Activated B cell treated with CpG ODN at 0.5 μM for 24 hours (primary cell): ENCODE results near the gene ST3GAL5. TPM values are rescaled to one million over a fixed set of nuclear protein-coding genes. Genes with fewer than 3 reads are reported as not detected.
"Not testable (repeated sequence)": the region's sequence is repeated elsewhere in the genome, so short reads cannot be mapped to it uniquely, and the experiment has no call there.

Experiments used
- ATAC-seq: fragments of 200-7000 bp; cut with Tn5 transposase; one replicate; pipeline ENCODE4 v1.10.0; 2021; ENCODE audit warnings: low read depth, mild to moderate bottlenecking, moderate library complexity
- CTCF ChIA-PET: fragments of 350-600 bp; sonication (Branson Sonifier 250); formaldehyde crosslinking; loops from one replicate; lab custom pipeline; 2021; ENCODE audit warnings: antibody characterized with exemption; lab: Charles Lee
- POLR2A ChIA-PET: fragments of 350-600 bp; sonication (Branson Sonifier 250); formaldehyde crosslinking; loops from one replicate; lab custom pipeline; 2021; ENCODE audit warnings: antibody characterized with exemption; lab: Charles Lee
- DNase-seq: peaks from one replicate; pipeline ENCODE4 v3.0.0; 2022
- H3K27ac Mint-ChIP-seq: one replicate; pipeline ENCODE4 v1.8.0; 2020; ENCODE audit warnings: mixed read lengths
- H3K27me3 Mint-ChIP-seq: one replicate; pipeline ENCODE4 v1.8.0; 2021; ENCODE audit warnings: mixed read lengths
- H3K36me3 Mint-ChIP-seq: one replicate; pipeline ENCODE4 v1.8.0; 2021; ENCODE audit warnings: low read depth, mixed read lengths
- H3K4me1 Mint-ChIP-seq: one replicate; pipeline ENCODE4 v1.8.0; 2021; ENCODE audit warnings: mixed read lengths
- H3K4me3 Mint-ChIP-seq: one replicate; pipeline ENCODE4 v1.8.0; 2020; ENCODE audit warnings: mild to moderate bottlenecking, mixed read lengths
- H3K9me3 Mint-ChIP-seq: one replicate; pipeline ENCODE4 v1.8.0; 2020; ENCODE audit warnings: mixed read lengths
- CTCF ChIP-seq: fragments of 200-600 bp; IDR thresholded peaks from one replicate; pipeline ENCODE4 v1.8.0; 2022; ENCODE audit warnings: antibody characterized with exemption, mild to moderate bottlenecking
- intact Hi-C: fragments of 100-400 bp; cut with micrococcal nuclease; formaldehyde crosslinking; loops from one replicate; pipeline ENCODE4 v1.15.1; 2024
- total RNA-seq: library from RNA; stranded (reverse); gene quantifications from 2 replicates; pipeline ENCODE4 v1.2.3, GENCODE V29; 2022

ST3GAL5 gene
- total RNA-seq, 1 donor from 2014 or later, result 70.7 TPM

- H3K36me3 Mint-ChIP-seq, result no peaks in the 10 kb centered on the region
- intact Hi-C loops, result no loop called here
- no peak overlapping the region for H3K27ac Mint-ChIP-seq
- H3K4me1 Mint-ChIP-seq, result peaks cover 3% of the 10 kb centered on the region
- ChIA-PET POLR2A (no interaction called here), CTCF (no interaction called here)
- TF ChIP-seq CTCF, result no peak
- DNase-seq (no peak), ATAC-seq (no peak)
- no peak overlapping the region for H3K4me3 Mint-ChIP-seq
- H3K9me3 Mint-ChIP-seq, result no peaks in the 10 kb centered on the region
- H3K27me3 Mint-ChIP-seq, result peaks cover 1% of the 10 kb centered on the region
Observed at GRCh38 chr2:85935746-85936208, 47.0 kb upstream of the ST3GAL5 start.

DNA sequence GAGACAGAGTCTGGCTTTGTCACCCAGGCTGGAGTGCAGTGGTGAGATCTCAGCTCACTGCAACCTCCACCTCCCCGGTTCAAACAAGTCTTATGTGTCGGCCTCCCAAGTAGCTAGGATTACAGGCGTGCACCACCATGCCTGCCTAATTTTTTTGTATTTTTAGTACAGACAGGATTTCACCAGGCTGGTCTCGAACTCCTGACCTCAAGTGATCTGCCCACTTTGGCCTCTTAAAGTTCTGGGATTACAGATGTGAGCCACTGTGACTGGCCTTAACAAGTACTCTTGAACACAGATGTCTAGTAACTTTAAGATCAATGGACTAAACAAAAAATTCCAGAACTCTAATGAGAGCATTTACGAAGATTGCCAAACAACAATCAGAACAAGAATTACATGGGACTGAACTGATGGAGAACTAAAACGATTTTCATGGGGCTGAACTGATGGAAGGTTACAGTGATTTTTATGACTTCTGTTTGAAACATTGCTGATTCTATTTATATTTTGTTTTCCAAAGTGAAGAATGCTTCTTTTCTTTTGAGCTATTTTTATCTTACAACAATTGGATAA lies 46.5 kb upstream of the ST3GAL5 start:
- Mint-ChIP-seq H3K27ac (no peak overlapping the region), H3K9me3 (no peaks in the 10 kb centered on the region), H3K27me3 (peaks cover 1% of the 10 kb centered on the region), H3K4me3 (no peak overlapping the region), H3K36me3 (no peaks in the 10 kb centered on the region), H3K4me1 (peaks cover 3% of the 10 kb centered on the region)
- DNase-seq, result no peak
- intact Hi-C loops, result no loop called here
- no peak for TF ChIP-seq CTCF
- ChIA-PET POLR2A (no interaction called here), CTCF (no interaction called here)
- no peak for ATAC-seq

DNA sequence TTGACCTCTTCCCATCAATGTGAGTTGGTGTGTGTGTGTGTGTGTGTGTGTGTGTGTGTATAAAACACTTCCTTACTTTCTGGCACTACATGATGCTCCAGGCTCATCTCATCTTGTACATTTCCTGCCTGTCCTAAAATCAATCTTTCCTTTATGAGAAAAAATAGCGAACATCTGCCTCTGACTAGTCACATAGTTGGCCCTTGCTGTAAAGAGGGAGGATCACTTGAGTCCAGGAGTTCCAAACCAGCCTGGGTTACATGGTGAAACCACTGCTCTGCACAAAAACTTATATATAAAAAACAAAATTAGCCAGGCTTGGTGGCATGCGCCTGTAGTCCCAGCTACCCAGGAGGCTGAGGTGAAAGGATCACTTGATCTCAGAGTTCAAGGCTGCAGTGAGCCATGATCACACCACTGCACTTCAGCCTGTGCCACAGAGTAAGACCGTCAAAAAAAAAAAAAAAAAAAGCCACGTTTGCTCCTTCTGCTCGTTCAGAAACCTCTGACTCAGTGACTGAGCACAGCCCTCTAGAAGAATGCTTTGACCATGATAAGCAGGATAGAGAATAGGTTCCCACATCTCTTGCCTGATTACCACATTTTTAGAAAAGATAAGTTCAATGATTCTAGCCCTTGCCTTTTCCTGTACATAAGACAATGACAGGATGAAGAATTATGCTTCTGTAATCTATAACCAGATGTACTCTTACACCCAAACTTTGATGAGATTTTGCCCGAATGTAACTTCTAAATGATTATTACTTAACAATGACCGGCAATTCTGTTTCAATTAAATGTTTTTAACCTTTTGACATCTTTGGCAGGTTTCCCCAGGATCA lies 45.2 kb upstream of the ST3GAL5 start:
- intact Hi-C loops, result no loop called here
- H3K9me3 Mint-ChIP-seq, result no peaks in the 10 kb centered on the region
- H3K27ac Mint-ChIP-seq, result no peak overlapping the region
- ChIA-PET CTCF (no interaction called here), POLR2A (no interaction called here)
- ATAC-seq (no peak), DNase-seq (no peak)
- no peaks in the 10 kb centered on the region for H3K36me3 Mint-ChIP-seq
- no peak for TF ChIP-seq CTCF
- H3K4me1 Mint-ChIP-seq, result peaks cover 3% of the 10 kb centered on the region
- no peaks in the 10 kb centered on the region for H3K27me3 Mint-ChIP-seq
- no peak overlapping the region for H3K4me3 Mint-ChIP-seq

DNA sequence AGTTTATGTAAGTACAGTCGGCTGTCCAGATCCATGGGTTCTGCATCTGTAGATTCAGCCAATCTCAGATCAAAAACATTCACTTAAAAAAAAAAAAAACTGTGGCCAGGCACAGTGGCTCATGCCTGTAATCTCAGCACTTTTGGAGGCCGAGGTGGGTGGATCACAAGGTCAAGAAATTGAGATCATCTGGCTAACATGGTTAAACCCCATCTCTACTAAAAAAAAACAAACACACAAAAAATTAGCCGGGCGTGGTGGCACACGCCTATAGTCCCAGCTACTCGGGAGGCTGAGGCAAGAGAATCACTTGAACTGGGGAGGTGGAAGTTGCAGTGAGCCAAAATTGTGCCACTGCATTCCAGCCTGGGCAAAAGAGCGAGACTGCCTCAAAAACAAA lies 42.4 kb upstream of the ST3GAL5 start:
- H3K36me3 Mint-ChIP-seq, intact Hi-C loops, DNase-seq, POLR2A ChIA-PET, H3K4me3 Mint-ChIP-seq, ATAC-seq, H3K27ac Mint-ChIP-seq, H3K9me3 Mint-ChIP-seq, H3K27me3 Mint-ChIP-seq, CTCF ChIA-PET, H3K4me1 Mint-ChIP-seq: not testable (repeated sequence)

DNA sequence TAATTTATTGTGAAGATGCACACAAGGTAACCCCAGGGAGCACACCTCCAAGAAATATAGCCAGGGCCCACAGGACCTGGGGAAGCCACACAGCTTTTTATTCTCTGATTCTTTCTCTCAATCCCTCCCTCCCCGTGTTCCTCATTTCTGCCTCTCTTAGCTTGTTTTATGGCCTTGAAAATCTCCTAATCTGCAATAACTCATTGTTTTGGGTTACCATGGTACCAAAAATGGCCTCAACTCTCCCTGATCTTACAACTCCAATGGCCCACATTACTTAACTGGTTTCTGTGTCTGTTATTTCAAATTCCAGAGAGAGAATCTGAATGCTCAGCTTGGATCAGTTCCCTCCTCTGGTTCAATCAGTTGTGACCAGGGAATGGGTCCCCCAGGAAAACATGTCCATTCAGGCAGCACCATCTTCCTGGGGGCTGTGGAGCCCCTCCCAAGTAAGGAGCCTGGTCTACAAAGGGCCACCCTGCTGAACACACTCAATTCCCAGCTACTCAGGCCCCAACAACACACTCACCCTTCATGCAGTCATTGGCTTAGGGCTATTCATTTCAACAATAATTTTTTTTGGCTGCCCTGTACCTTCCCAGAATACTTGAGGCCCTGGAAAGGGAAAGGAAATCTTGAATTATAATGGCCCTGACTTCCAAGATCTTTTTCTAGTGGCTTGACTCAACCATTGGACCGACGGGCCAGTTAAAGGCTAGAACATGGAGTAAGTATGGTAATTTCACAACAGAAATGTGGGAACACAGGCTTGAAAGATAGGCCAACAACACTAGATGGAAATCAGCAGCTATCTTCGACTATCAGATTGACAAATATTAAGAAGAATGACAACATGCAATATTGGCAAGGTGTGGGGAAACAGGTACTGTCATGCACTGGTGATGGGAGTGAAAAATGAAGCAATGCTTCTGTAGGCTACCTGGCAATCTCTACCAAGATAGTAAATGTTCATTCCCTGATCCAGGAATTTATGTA lies 41.6 kb upstream of the ST3GAL5 start:
- no peak for ATAC-seq
- Mint-ChIP-seq H3K27me3 (no peaks in the 10 kb centered on the region), H3K9me3 (no peaks in the 10 kb centered on the region), H3K27ac (no peak overlapping the region), H3K36me3 (no peaks in the 10 kb centered on the region), H3K4me1 (peaks cover 9% of the 10 kb centered on the region), H3K4me3 (no peak overlapping the region)
- no peak for TF ChIP-seq CTCF
- ChIA-PET CTCF (no interaction called here), POLR2A (interaction anchor here (0.7 kb wide), 1 partner anchor 7 kb away, joined by 3 read pairs; no protein-coding TSS in a partner anchor)
- DNase-seq, result no peak
- intact Hi-C loops, result no loop called here
